T1000 (cell line): Measurements from ENCODE around the gene MYO1F.
"Not testable (repeated sequence)": the region's sequence is repeated elsewhere in the genome, so short reads cannot be mapped to it uniquely, and the experiment has no call there.

ENCODE experiments used
- DNase-seq: peaks from one replicate; lab custom pipeline; 2025; ENCODE audit warnings: mixed read lengths; lab: John Stamatoyannopoulos, UW

The MYO1F gene

DNA sequence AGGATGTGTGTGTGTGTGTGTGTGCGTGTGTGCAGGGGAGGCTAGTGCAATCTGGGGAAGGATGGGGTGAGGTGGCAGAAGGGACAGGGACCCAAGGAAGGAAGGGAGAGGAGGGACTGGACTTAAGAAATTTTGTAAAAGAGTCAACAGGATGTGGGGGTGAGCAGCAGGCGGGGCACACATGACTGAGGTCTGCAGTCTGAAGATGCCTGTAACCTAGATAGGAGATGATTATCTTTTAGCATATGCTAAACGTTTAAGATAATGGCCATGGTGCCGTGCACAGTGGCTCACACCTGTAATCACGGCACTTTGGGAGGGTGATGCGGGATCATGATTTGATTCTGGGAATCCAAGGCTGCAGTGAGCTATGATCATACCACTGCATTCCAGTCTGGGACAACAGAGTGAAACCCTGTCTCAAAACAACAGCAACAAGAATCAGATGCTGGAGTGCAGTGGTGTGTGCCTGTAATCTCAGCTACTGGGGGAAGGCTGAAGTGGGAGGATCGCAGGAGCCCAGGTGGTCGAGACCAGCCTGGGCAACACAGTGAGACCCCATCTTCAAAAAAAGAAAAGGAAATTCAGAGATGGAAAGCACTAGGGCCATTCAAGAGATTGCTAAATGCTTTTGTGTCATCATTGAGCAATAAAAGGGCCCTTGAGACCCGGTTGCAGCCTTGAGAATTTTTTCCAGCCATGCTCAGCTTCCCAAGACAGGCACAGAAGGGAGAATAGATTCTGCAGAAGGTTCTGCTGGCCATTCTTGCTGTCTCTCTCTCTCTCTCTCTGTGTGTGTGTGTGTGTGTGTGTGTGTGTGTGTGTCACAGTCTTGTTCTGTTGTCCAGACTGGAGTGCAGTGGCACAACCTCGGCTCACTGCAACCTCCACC lies 59.4 kb downstream of the MYO1F start:
- no peak for DNase-seq

DNA sequence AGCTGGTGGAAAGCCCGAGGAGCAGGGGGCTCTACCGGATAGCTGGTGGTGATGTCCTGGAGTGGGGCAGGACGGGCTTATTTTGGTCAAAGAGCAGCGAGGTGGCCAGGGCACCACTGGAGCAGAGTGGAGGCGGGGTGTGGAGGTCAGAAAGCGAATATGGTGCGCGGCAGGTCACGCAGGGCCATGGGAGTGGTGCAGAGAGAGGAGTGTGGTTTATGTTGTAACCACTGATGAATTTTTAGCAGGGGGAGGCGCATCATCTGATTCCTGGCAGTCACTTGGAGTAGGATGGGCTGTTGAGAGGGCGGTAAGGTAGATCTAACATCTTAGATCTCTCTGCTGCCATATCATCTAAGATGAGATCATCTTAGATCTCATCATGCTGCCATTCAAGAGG lies 61.9 kb downstream of the MYO1F start:
- no peak for DNase-seq

- DNase-seq: not testable (repeated sequence)
These were observed 62.7 kb downstream of the MYO1F start for GRCh38 chr19:8514505-8515009.

GRCh38 chr19:8513687-8514504 lies 63.3 kb downstream of the MYO1F start, which contains the start of gene ZNF414:
Gene ZNF414 (minus strand): TSS chr19:8514167. CDS start chr19:8514046, 121 bp downstream.
- DNase-seq: peak; percentile 95

DNA sequence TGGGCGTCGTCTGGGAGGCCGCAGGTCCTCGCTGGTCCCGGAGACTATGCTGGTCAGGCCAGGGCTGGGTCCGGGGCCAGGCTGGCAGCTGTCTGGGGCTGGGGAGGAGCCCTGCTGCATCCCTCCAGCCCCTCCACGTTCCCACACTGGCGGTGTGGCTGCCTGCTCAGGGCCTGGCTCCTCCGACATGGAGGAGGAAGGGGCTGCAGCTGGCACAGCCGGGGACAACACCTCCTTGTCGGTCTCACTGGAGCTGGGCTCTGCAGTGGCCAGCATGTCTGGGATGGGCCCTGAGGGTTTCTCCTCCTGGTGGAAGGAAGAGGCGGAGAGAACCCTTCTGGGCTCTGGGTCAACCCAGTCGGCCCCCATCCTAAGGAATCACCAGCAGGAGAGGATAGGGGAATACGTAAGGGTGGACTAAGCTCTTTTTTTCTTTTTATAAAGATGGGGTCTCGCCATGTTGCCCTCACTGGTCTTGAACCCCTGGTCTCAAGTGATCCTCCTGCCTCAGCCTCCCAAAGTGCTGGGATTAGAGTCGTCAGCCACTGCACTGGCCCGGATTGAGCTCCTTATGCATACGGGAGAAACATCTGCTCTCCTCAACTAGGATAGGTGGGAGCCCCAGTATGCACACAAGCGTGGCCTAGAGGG lies 64.1 kb downstream of the MYO1F start:
- DNase-seq: no peak

DNA sequence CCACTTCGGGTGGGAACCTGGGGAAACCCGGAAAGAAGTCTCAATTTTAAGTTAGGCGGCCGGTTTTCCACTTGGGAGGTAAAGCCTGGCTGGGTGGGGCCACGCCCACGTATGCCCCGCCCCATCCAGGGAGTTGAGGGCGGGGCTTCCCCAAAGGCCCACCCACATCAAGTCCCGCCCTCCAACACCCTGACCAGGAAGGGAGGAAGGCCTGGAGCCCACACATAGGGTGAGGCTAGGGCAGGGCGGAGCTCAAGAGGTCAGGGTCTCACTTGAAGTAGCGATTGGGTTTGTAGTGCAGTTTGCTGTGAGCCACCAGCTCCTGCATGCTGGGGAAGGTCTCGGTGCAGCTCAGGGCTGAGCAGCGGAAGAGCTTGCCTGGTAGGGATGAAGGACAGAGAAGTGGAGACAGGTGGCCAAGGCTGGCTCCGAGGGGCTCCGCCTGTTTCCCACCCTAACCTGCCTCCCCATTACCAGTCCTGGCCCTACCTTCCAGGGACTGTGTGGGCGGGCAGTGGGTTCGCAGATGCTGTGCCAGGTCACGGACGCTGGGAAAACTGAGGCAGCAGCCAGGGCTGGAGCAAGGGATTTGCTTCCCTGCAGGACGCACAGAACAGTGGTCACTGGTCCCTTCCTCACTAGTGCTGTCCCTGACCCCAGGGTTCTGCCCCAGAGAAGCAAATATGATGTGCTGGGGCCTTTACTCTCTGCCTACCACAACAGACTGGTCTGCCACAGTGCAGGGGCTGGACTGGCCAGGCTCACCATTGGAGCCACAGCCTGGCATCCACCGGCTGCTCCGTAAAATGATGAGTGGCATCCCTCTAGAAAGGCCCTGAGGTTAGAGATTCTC lies 64.9 kb downstream of the MYO1F start:
- DNase-seq: no peak

- no peak for DNase-seq
These were observed 65.6 kb downstream of the MYO1F start for GRCh38 chr19:8511573-8512101.

- no peak for DNase-seq
These were observed 66.6 kb downstream of the MYO1F start for GRCh38 chr19:8510589-8511115.

GRCh38 chr19:8506402-8506957 lies 70.8 kb downstream of the MYO1F start:
- no peak for DNase-seq

DNA sequence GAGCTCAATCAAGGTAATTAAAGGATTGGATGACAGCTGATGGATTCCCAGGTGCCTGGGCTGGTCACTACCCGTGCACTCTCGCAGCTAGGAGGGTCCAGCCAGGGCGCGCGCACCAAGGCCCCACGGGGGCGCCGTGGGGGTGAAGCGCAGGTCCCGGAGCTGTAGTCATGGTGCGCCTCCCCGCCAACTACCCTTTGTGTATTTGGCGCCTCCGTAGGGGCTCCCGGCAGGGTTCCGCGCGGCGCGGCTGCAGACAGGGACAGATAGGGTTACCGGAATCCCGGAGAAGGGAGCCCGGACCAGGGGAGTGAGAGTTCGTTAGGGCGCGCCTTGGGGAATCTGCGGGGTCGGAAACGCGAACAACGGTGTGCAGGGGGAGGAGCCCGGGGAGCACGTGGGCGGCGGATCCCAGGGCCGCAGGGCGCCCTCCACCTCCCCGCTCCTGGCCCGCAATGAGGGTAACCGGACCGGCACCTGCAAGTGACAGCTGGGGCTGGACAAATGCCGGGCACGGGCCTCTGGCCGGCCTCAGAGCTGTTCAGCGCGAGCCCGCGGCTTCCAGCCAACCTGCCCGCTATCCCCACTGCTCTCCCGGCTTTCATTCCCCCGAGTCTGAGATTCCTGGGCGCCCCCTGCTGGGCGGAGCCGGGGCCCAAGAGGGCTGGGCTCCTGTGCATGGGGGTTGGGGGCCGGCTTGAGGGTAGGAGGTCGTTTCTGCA lies 71.4 kb downstream of the MYO1F start:
- peak; percentile 56 for DNase-seq

DNA sequence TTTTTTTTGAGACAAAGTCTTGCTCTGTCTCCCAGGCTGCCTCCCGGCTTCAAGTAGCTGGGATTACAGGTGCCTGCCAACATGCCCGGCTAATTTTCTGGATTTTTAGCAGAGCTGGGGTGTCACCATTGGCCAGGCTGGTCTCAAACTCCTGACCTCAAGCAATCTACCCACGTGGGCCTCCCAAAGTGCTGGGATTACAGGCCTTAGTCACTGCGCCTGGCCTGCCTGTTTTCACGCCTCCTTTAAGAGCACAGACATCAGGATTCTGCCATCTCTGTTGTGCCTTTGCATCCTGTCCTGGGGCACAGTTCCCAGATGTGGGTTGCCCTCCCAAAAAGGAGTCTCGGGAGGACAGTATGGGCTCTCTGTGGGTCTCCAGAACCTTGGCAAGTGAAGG lies 72.3 kb downstream of the MYO1F start:
- DNase-seq: no peak

- DNase-seq: no peak
These were observed 73.1 kb downstream of the MYO1F start for GRCh38 chr19:8504171-8504570.

DNA sequence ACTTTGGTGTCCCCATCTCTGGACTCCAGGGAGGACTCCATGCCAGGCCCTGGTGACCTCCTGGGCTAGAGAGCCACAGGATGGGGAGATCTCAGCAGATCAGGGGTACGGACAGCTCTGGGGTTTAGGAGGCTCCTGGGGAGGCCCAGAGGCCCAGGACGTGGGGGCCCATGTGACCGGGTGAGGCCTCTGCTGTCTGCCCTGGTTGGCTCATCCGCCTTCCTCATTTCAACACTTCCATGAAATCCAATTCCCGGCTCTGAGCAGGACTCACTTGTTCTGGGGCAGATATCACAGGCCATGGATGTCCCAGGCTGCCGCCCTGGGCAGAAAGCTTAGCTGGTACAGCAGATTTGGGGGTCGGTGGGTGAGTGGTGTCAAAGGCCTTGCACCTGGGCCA lies 73.7 kb downstream of the MYO1F start:
- no peak for DNase-seq

GRCh38 chr19:8501981-8502380 lies 75.3 kb downstream of the MYO1F start:
- no peak for DNase-seq

GRCh38 chr19:8501516-8501915 lies 75.7 kb downstream of the MYO1F start:
- DNase-seq: no peak

DNA sequence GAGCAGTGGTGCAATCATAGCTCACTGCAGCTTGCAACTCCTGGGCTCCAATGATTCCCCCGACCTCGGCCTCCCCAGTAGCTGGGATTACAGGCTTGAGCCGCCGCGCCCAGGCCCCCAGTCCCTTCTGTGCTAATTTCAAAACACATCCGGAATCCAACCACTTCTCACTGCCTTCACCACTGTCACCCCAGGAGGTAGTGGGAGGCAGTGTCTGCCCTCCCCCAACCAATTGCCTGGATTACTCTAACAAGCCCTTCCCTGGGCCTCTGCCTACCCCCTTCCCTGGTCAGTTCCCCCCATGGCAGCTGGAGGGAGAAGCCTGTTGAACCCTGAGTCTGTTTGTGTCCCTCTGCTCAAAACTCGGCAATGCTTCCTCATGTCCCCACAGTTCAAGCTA lies 77.1 kb downstream of the MYO1F start:
- DNase-seq: no peak

- no peak for DNase-seq
These were observed 78.0 kb downstream of the MYO1F start for GRCh38 chr19:8499048-8499833.

DNA sequence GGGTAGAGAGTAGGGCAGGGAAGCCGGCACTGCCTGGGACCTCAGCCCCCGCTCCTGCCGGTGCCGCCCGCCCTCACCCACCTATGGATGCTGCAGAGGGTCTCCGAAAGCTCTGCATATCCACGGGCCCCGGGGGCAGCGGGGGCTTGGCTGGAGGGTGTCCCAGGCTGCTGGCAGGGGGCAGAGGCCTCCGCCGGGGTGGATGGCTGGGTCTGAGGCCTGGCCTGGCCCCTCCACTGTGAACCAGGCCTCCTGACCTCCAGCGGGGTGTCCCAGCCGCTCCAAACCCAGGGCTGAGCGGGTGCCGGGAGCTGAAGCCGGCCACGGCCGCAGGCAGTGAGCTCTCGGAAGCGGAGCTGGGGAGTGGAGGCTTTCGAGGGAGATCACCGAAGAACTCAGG lies 78.9 kb downstream of the MYO1F start:
- no peak for DNase-seq

DNA sequence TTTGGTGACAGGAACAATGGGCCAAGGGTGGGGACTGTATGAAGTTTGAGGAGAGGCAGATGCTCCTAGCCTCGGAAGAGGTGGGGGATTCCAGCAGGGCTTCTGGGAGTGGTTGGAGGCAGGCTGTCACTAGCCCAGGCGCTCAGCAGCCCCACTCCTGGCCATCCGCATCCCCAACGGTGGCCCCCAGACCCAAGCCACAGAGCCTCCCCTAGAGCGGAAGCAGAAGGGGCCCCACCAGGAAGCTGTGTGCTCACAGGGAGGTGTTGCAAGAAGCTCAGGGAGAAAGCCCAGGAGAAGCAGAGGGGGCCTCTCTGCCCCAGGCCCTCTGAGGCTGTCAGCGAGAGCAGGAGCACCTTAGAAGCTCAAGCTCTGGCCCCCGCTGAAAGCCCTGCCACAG lies 83.1 kb downstream of the MYO1F start:
- DNase-seq: no peak
